ENCODE measurements around the gene SKI.
A peak's percentile ranks its signal among the peaks of the same experiment; 100 is the strongest.

SKI gene

DNA sequence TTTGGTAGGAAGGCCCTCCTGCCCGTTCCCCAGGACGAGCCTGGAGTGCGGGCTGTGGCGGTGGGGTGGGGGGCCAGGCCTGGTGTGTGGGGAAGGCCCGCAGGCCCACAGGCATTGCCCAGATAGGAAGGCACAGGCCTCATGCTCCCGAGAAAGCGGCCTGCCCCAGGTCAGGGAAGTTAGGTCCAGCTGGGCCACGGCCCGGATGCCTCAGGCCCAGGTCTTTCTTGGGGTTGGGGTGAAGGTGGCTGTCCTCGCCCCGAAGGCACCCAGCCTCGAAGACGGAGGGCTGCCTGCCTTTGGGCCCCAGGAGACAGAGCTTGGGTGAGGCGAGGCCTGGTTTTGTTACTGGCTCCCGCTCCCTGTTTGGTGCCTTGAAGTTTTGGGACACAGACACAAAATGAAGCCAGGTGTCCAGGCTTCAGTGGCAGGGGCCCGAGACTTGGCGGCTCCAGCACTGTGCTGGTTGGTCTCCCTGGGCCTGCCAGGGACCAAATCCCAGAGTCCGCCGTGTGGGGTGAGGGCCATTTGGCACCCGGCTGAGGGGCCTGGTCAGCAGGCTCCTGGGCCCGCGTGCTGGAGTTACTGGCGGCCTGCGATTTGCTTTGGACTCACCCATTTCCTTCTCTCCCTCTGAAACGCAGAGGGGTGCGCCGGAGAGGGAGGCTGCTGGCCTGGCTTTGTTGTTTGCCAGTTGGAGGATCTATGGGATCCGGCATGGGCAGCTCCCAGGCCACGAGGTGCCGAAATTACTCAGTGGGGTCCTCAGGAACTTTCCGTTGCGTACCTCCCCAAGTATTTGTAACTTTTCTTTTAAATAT, 2.0 kb downstream of the SKI start:
- DNase-seq (ENCODE audit: low read depth), result no peak

DNA sequence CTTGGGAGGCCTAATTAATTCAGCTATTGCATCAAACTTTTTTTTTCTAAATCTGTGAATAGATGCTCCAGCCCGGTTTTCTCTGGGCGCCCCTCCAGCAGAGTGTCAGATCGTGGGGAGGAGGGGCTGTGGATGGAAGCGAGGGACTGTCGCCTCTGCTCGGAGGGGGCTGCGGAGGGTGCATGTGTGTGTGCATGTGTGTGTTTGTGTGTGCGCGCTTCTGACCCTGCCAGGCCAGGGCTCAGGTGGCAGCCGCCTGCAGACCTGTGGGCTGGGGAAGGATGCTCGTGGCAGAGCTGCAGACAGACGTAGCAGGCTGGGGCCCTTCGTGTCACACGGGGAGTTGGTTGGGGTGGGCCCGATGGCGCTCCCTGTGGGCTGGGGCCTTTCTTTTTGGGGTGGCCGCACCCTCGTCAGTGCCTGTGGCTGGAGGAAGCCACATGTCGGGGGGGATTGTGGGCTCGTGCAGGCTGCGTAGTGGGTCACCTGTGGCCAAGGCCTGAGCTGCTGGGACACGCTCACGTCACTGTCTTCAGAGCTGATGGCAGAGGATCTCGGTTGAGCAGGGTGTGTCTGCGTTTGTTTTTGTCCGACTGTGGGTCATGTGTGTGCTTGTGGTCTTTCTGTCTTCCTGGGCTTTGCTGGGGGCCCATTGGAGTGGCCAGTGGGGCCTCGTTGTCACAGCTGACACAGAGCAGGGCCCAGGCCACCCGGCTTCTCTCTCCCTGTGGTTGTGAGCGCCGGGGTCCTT, 2.8 kb downstream of the SKI start:
- DNase-seq (ENCODE audit: low read depth), result peak; percentile 25

DNA sequence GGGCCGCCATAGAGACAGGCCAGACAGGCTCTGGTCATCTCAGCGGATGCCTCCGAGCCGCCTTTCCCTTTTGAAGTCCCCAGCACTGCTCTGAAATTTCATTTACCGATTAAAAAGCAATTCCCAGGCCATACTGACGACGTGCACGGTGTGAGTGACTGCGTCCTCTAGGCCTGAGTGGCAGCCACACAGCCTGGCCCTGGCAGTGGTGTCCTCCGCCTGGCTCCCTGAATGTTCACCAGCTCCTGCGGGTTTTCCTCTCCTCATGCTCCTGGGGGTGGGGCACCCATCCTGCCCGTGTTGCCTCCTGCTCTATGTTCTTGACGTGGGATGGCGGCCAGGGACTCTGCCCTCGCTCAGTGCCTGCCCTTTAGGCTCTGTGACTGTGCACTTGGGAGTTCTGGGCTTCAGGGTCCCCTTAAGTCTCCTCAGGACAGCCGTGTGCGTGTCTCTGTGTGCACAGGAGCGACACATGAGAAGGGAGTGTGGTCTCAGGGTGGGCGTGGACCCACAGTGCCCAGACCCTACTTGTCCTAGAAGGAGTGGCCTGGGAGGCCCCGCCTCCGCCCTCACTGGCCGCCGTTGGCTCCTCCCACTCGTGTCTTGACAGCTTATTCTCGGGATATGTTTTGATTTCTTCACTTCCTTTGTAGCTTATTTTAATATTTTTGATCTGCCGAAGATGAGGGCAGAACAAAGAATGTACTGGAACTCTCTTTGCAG, 3.6 kb downstream of the SKI start:
- DNase-seq (ENCODE audit: low read depth), result peak; percentile 60

DNA sequence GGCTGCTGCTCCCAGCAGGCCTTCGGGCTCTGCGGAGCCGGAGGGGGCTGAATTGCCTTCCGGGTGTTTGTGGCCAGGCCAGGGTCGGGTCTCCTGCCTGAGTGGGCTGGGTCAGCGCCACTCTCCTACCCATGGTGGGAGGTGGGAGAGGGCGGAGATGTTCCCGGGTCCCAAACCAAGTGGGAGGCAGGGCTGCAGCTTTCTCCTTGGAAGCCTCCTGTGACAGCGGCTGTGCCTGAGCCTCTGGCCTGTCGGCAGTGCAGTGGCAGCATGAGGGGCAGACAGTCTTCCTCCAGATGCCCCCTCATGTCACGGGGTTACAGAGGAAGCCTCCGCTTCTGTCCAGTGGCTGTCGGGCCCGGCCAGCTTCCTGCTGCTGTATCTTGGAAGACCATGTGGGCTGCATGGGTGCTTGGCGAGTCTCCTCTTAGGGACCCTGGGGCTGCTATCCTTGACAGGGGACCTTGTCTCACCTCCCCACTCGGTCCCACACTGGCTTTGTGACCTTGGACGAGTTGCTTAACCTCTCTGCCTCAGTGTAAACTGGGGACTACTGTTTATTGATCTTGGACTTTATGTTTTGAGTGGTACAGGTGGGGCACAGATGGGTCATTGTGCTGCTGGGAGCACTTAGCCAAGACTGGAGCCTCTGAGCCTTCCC, 4.3 kb downstream of the SKI start:
- DNase-seq (ENCODE audit: low read depth), result no peak

DNA sequence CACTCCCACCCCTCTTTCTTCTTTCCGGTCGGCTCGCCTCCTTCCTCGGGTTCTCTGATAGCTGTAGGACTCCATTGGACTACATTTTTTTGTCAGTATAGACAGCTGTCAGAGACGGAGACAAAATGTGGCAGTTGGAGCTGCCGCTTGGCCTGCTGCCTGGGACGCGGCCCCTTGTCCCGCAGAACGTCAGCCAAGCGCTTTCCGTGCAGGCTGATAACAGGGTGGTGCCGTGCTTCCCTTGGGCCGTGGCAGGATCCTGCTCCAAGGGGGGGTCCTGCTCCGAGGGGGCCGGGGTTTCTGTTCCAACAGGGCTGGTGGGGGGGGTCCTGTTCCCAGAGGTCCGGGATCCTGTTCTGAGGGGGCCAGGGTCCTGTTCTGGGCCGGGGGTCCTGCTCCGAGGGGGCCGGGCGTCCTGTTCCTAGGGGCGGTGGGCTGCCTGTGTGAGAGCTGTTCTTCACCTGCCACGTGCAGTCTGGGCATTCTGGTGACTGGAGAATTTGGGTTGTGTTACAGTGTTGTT, 4.9 kb downstream of the SKI start:
- DNase-seq (ENCODE audit: low read depth), result no peak

DNA sequence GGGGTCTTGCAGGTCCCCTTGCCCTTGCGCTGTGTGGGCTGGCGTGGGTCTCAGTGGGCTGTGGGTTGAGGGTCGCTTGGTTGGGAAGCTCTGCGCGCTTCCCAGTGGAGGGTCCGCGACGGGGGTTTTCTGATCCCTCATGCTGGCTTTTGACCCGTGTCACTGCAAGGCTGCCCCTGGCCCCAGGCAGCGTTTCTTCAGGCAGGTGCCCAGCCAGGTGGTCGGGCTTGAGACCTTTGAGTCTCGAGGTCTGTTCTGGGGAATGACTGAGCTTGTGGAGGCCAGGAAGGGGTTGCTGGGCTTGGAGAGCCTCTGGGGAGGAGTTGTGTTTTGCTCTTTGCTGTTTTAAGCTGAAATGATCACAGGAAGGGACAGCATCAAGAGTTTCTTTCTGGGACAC, 5.3 kb downstream of the SKI start:
- no peak for DNase-seq (ENCODE audit: low read depth)

DNA sequence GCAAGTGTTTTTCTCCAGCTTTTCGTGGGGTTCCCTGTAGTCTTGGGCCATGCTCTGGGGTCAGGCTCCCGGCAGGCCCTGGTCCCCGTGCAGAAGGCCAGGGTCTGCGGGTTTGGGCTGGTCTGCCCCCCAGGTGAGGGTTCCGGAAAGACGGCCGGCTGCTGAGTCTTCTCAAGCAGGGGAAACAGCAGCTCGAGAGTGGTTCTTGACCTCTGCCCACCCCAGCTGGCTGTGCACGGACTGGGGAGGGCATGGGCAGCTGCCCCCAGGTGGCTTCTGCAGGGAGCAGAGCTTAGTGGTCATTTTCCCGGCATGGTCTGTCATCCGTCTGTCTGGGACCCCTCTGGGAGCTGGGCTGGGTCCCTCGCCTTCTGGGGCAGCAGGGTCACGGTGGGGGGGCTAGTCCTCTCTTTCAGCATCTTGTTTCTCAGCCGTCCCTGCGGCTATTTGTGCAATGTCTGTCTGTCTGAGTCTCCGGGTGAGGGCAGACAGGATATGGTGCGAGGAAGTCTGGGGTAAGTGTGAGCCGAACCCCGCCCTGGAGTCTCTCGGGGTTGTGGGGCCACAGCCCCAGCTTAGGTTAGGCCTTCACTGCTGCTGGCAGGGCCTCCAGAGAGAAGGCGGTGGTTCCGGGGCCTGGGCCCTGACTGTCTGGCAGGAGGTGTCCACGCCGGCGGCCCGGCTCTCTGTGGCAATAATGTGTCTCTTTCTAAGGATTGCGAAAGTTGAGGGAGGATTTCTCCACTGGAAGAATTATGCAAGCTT, 6.1 kb downstream of the SKI start:
- DNase-seq (ENCODE audit: low read depth), result peak; percentile 44

DNA sequence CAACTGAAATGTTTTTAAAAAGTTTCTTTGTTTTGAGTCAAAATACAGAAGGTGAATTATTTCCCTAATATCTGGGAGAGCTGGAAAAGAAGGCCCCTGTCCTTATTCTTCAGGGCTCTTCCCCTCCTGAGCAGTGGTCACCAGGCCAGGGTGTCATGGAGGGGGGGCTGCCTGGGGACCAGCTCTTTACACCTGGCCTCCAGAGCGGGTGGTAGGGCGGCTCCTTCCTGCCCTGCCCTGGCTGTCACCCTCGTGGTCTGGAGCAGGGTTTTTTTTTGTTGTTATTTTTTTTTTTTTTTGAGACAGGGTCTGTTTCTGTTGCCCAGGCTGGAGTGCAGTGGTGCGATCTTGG, 6.6 kb downstream of the SKI start:
- DNase-seq (ENCODE audit: low read depth), result no peak

DNA sequence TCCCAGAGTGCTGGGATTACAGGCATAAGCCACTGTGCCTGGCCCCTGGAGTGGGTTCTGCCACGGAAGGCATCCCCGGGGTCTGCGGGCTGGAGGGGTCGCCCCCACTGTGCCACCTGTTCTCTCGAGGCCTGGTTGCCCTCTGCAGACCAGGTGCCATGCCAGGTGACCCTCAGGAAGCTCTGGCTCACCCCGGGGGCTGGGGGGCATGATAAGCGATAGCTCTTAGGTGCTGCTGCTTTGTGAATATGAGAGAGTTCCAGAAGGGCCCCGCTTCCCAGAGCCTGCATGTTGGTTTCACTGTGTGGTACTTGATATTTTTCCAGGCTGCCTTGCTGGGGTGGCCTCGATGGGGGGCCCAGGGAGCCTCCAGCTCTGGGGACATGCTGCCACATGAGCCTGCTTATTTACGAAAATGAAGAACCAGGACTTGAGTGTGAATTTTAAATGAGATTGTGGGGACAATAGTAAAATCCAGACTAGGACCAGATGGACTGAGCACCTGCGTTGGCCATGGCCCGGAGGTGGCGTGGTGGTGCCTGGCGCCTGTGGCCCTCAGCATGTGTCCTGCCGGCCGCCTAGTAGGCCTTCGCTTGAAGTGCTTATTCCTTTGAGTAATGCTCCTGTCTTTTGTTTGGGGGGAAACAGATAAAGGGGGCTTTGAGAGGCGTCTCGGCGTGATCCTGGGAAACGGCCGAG, 7.3 kb downstream of the SKI start:
- no peak for DNase-seq (ENCODE audit: low read depth)

DNA sequence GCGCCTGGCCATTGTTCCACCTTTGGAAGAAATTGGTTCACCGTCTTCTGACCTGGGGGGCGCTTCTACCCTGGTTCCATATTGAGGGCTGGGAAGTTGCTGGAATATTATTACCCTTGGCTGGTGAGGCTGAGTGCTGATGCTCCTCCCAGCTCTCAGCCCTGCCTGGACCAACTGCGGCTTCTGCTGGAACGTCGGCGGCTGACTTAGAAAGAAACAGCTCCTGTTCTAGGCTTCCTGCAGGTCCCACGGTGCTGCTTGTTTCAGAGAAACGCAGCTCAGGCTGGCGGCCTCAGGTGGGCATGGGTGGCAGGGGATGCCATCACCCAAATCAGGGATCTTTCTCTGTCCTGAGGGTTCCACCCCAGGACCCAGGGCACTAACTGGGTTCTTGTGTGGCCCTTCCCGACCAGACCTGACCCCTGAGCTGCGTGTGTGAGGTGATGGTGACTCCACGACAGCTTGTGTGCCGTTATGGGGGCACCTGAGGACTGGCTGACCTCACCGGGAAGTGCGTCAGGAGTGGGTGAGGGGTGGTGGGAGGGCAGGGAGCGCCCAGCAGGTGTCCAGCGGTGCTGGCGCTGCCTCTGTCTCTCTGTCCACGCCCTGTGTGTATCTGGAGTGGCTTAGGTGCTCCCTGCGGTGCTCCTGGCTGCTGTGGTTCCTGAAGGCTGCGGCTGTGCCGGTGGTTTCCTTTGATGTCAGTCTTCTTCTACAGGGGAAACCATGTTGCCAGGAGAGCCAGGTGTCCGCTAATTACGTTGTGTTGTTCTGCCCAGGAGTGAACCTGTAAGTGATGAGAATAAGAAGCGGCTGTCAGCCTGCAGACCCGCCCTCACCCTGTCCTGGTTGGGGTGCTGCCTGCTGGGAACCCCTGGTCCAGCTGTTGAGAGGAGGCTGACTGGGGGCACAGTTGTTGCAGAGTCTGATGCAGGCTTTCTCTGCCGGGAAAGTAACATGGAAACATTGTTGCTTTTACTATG, 8.9 kb downstream of the SKI start:
- DNase-seq (ENCODE audit: low read depth), result no peak

DNA sequence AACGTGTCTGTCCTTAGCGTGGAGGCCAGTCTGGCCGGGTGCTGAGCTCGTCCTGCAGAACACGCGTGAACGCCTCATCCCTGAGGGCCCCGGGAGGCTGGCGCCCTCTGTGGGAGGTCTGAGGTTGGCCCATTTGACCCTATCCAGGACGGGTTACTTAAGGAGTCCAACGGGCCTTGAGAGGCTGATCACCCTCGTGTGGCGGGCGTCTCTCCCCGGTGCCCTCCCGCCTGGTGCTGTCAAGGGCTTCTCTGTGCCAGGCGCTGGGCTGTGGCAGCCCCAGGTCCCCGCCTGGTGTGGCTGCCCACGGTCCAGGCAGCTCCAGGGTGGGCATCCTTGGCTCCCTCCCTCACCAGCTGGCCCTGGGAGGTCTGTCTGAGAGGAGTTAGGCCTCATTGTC, 9.7 kb downstream of the SKI start:
- no peak for DNase-seq (ENCODE audit: low read depth)

DNA sequence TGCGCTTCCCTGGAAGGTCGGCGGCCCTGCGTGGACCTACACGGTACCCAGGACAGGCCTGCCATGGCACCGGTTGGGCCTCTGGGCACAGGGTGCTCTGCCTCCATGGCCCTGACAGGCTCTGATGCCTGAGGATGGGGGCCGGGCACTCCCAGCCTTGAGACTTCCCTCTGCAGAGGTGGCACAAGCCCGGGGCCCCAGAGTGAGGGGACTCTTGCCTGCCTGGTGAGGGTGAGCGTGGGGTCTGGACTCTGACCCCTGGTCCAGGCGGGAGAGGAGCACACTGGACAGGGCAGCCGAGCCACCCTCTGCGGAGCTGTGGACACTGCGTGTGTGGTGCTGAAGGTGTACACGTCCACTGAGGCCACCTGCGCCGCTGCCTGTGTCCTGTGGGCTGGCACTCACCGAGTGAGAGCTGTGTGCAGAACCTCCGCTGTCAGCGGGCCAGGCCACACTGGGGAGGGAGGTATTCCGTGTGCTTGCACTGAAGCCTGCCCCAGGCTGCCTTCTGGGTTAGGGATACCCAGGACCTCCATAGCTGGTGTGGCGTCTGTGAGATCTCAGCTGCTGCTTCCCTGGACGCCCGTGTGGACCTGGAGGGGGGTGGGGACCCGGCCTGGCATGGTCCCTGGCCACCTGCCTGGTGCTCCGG, 10.4 kb downstream of the SKI start:
- DNase-seq (ENCODE audit: low read depth), result no peak

DNA sequence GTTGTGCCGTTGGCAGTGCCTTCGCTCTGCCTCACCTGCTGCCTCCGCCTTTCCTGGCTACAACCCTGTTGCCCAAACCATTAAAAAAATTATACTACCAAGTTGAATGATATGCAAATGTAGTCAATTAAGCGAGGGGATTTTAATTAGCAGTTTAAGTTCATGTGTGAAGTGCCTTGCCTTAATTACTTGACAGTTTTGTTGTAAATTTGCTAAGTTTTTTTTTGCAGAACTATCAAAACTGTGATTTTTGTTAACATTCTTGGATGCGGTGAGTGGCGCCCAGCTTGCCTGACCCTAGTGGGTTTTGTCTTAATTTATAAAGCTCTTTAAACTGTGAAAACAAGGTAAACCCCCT, 10.9 kb downstream of the SKI start:
- DNase-seq (ENCODE audit: low read depth), result no peak

DNA sequence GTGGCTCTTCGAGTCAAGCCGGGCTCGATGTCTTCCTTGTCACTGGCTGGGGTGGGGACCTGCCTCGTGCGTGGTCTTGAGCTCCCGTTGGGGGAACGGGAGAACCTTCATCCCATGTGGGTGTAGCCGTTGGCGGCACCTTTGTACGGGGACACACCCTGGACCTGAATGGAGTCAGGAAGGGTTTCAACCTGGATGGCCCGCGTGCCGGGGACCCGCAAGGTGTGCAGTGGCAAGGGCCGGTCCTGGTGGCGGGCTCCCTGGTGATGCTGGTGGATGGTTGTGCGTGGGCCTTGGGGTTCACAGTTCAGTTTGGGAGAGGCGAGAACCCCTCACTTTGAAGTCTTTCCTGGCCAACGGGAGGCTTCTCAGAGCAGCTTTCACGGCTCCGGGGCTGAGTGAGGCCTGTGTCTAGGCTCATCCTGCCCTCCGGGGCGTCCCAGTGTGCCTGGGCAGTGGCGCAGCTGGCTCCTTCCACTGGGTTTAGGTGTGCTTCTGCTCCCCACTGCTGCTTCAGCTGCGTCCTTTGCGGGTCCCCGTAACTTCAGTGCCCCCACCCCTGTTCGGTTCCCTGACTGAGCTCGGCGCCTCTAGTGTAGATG, 11.4 kb downstream of the SKI start:
- no peak for DNase-seq (ENCODE audit: low read depth)

DNA sequence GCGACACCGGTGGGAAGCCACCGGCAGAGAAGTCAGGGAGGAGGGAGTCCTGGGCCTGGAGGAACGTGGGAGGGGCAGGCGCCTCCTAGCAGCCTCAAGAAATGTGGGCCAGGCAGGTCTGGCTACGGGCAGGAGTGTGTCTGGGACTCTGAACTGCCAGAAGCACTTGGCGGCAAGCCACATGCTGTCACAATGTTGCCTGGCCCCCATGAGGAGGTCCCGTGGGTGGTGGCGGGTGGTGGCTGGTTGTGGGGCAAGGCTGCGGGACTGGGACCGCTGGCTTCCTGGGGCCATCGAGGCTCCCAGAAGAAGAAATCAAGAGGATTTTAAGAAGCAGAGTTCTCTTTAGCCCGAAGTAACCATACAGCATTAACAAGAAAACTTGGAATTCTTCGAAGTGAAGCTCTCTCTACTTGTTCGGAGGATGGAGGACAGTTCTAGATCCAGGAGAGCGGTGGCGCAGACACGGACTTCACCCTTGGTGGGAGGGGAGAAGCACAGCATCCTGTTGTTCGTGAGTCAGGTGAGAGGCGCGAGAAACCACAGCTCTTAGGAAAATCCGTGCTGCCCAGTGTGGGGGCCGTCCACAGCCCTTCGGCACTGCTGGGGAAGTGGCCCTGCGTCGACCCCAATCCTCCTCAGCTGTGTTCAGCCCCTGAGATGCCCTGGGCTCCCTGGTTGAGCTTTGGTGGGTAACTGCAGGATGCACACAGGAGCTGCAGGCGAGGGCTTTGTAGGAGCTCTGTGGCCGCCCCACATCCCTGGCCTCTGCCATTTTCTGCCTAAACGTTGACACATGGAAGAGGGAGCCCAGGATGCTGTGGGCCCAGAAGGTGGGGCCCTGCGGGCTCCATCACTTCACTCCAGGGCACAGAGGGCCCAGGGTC, 12.4 kb downstream of the SKI start:
- DNase-seq (ENCODE audit: low read depth), result no peak

DNA sequence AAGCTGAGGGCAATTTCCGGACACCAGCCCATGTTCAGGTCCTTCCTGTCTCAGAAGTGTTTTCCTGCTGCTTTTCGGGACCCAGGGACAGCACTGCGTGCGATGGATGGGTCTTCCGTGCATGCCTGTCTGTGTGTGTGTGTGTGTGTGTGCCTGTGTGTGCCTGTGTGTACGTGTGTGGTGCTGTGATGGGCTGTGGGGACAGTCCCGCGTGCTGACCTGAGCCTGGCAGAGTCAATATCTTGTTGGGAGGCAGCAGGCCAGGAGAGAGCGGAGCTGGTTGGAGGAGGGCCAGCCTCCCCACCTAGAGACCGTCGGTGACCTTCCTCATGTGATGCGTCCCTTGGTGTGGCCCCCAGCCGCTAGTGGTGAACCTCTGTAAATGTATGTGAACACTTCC, 13.7 kb downstream of the SKI start:
- DNase-seq (ENCODE audit: low read depth), result no peak

DNA sequence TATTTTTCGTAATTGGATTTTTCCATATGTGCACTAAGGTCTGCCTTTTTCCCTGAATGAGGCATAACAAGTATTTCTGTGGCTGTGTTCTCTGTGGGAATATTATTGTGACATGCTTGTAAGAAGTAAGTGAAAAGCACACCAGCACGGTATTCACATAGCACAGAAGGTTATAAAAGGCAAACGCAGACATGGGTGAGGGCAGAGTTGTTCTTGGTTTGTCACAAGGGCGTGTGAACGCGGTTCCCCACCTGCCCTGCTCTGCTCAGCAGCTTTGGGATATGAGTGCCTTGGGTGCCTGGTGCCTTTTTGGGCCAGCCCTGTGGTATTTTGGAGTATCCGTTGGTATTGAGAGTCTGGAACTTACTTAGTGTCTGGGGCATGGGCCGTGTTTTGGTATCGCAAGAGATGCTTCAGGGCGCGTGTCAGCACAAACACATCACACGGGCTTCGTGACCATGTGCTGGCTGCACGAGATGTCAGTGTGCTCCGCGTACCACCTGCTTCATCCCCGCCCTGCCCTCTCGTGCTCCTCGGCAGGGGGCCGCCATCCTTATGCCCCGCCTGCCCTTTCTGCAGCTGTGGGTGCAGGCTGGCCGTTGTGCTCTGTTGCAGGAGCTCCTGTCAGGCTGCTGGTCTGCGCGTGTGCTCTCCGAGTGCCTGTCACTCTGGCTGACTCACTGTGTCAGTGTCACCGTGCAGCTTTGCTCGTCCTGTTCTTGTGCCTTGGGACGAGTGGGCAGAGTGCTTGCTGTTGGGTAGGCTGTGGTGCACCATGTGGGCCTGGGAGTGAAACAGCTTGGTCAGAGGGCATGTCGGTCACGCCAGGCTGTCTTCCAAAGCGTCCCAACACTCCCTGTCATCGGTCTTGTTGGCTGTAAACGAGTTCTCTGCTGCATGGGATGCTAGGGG, 15.0 kb downstream of the SKI start:
- DNase-seq (ENCODE audit: low read depth), result no peak

All from stimulated activated CD8-positive, alpha-beta memory T cell treated with anti-CD3 and anti-CD28 coated beads, Interleukin-12 subunit alpha, Interleukin-12 subunit beta, amount 100 ng/mL, for 1 hour (primary cell).